HEK293 (cell line): ENCODE results near the gene TREX2.

Experiments
- CTCF ChIA-PET: fragments of 350-600 bp; formaldehyde crosslinking; extraction: SDS; loops from one replicate; lab custom pipeline; 2021; ENCODE audit warnings: antibody characterized with exemption; lab: Yijun Ruan, JAX
- POLR2A ChIA-PET: fragments of 300-600 bp; formaldehyde crosslinking; extraction: SDS; loops from one replicate; lab custom pipeline; 2020; ENCODE audit warnings: antibody characterized with exemption, inconsistent platforms; lab: Yijun Ruan, JAX
- H3K27ac ChIP-seq: fragments of 200-500 bp; sonication (Bioruptor generic); 2 replicates; pipeline ENCODE4 v1.5.1; 2014; ENCODE audit warnings: low read depth, low read length, control low read depth, inconsistent platforms; ENCODE audit errors: extremely low read depth
- H3K36me3 ChIP-seq, 2 experiments: fragments of 200-500 bp in 1 of 2; sonication (Bioruptor generic) in 1 of 2; 1 replicate in 1 of 2; 2 replicates in 1 of 2; pipeline ENCODE4 v1.5.1; 2014 to 2017; ENCODE audit warnings: inconsistent platforms in 2 of 2, low read length in 2 of 2; ENCODE audit not compliant: control insufficient read depth in 2 of 2, insufficient read depth in 1 of 2
- H3K4me1 ChIP-seq: fragments of 200-500 bp; sonication (Bioruptor generic); 2 replicates; pipeline ENCODE4 v1.5.1; 2014; ENCODE audit warnings: mild to moderate bottlenecking, low read length, inconsistent platforms; ENCODE audit not compliant: control insufficient read depth, insufficient read depth
- H3K4me3 ChIP-seq: 2 replicates; pipeline ENCODE4 v1.5.1; 2011; ENCODE audit warnings: low read depth, mild to moderate bottlenecking, control low read depth, low read length, moderate library complexity
- H3K9me3 ChIP-seq: fragments of 200-500 bp; sonication (Bioruptor generic); 2 replicates; pipeline ENCODE4 v1.5.1; 2014; ENCODE audit warnings: low read depth, low read length, inconsistent platforms; ENCODE audit not compliant: control insufficient read depth, insufficient read depth
- BCL11A ChIP-seq: fragments of 450-650 bp; formaldehyde crosslinking; IDR thresholded peaks from 2 replicates; pipeline ENCODE4 v1.5.1; 2016; ENCODE audit warnings: low read depth, missing biosample characterization, missing genetic modification characterization
- BCL11B ChIP-seq: fragments of 450-650 bp; formaldehyde crosslinking; IDR thresholded peaks from 2 replicates; pipeline ENCODE4 v1.5.1; 2016; ENCODE audit warnings: low read depth, missing biosample characterization, missing genetic modification characterization
- EGR2 ChIP-seq: fragments of 450-650 bp; formaldehyde crosslinking; IDR thresholded peaks from 2 replicates; pipeline ENCODE4 v1.5.1; 2016; ENCODE audit warnings: low read depth, missing biosample characterization, missing genetic modification characterization
- KLF7 ChIP-seq: fragments of 450-650 bp; formaldehyde crosslinking; IDR thresholded peaks from 2 replicates; pipeline ENCODE4 v1.5.1; 2016; ENCODE audit warnings: missing biosample characterization, missing genetic modification characterization, borderline replicate concordance
- SCRT2 ChIP-seq: fragments of 450-650 bp; formaldehyde crosslinking; IDR thresholded peaks from 2 replicates; pipeline ENCODE4 v1.5.1; 2016; ENCODE audit warnings: missing biosample characterization, missing genetic modification characterization
- ZBTB1 ChIP-seq: fragments of 450-650 bp; formaldehyde crosslinking; IDR thresholded peaks from 2 replicates; pipeline ENCODE4 v1.5.1; 2016; ENCODE audit warnings: missing biosample characterization, missing genetic modification characterization
- ZBTB21 ChIP-seq: fragments of 450-650 bp; formaldehyde crosslinking; IDR thresholded peaks from 2 replicates; pipeline ENCODE4 v1.5.1; 2017; ENCODE audit warnings: missing biosample characterization, missing genetic modification characterization
- ZFHX2 ChIP-seq: fragments of 450-650 bp; formaldehyde crosslinking; conservative IDR thresholded peaks from 2 replicates; pipeline ENCODE4 v1.5.1; 2016; ENCODE audit warnings: missing biosample characterization, missing genetic modification characterization
- ZFP41 ChIP-seq: fragments of 450-650 bp; formaldehyde crosslinking; IDR thresholded peaks from 2 replicates; pipeline ENCODE4 v1.5.1; 2016; ENCODE audit warnings: missing biosample characterization, missing genetic modification characterization, borderline replicate concordance
- ZFP69B ChIP-seq: fragments of 450-650 bp; formaldehyde crosslinking; IDR thresholded peaks from 2 replicates; pipeline ENCODE4 v1.5.1; 2016; ENCODE audit warnings: missing biosample characterization, missing genetic modification characterization
- ZIC2 ChIP-seq: fragments of 450-650 bp; formaldehyde crosslinking; IDR thresholded peaks from 2 replicates; pipeline ENCODE4 v1.5.1; 2016; ENCODE audit warnings: missing biosample characterization, missing genetic modification characterization
- ZNF19 ChIP-seq: fragments of 450-650 bp; formaldehyde crosslinking; IDR thresholded peaks from 2 replicates; pipeline ENCODE4; 2016; ENCODE audit warnings: missing biosample characterization, missing genetic modification characterization, low read depth
- ZNF324 ChIP-seq: fragments of 450-650 bp; formaldehyde crosslinking; IDR thresholded peaks from 2 replicates; pipeline ENCODE4 v1.5.1; 2016; ENCODE audit warnings: missing biosample characterization, missing genetic modification characterization
- ZNF350 ChIP-seq: fragments of 450-650 bp; formaldehyde crosslinking; IDR thresholded peaks from 2 replicates; pipeline ENCODE4 v1.5.0; 2017; ENCODE audit warnings: missing biosample characterization, mild to moderate bottlenecking, missing genetic modification characterization
- ZNF48 ChIP-seq: fragments of 450-650 bp; formaldehyde crosslinking; IDR thresholded peaks from 2 replicates; pipeline ENCODE4 v1.5.1; 2016; ENCODE audit warnings: missing biosample characterization, missing genetic modification characterization
- ZNF837 ChIP-seq: fragments of 450-650 bp; formaldehyde crosslinking; IDR thresholded peaks from 2 replicates; pipeline ENCODE4 v1.5.1; 2016; ENCODE audit warnings: missing biosample characterization, missing genetic modification characterization
- TF ChIP-seq, protein P1 (sequence below): fragments of 450-650 bp; formaldehyde crosslinking; IDR thresholded peaks from 2 replicates; pipeline ENCODE4 v1.5.1; 2016; ENCODE audit warnings: missing biosample characterization, missing genetic modification characterization
- TF ChIP-seq, protein P2 (sequence below): fragments of 450-650 bp; formaldehyde crosslinking; IDR thresholded peaks from 2 replicates; pipeline ENCODE4 v1.5.1; 2017; ENCODE audit warnings: missing biosample characterization, missing genetic modification characterization
- TF ChIP-seq, protein P3 (sequence below): fragments of 450-650 bp; formaldehyde crosslinking; IDR thresholded peaks from 2 replicates; pipeline ENCODE4 v1.5.1; 2016; ENCODE audit warnings: missing biosample characterization, missing genetic modification characterization
- TF ChIP-seq, protein P4 (sequence below): fragments of 450-650 bp; formaldehyde crosslinking; IDR thresholded peaks from 2 replicates; pipeline ENCODE4 v1.5.1; 2016; ENCODE audit warnings: missing biosample characterization, missing genetic modification characterization, low read depth

The TREX2 gene

DNA sequence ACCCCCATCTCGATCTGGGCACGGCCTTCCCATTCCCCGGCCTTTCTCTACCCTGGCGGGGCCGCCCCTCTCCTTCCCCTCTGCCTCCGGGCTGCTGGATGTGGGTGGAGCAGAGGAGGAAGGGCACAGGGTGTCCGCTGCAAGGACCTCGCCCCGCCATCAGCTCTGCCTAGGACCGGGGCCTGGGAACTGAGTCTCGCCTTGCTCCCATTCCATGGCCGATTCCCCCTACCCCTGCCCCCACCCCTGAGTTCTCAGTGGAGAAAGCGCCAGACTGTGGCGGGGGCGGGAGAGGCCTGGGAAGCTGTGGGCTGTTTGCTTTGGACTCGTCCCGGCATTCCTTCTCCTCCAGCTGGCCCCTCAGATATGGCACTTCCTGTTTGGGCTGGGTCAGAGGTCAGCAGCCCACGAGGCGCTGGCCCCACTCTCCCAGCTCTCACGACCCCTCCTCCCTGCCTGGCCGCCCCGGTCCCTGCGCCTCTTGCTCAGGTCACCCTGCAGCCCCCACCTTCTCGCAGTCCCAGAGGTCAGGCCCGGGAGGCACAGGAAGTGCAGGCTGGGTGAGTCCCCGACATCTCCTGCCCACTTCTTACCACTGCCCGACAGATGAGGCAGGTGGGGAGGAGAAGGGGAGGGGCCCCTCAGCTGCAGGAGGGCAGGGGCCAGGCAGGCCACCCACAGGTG is 42.5 kb upstream of the TREX2 start:
- TF ChIP-seq ZIC2 (peak; percentile 41; the same call in 1 of the 2 replicates), ZFHX2 (tag by site-specific recombination) (peak; percentile 67), ZFP69B (no peak), EGR2 (peak; percentile 53)
- TF ChIP-seq, protein P1, sequence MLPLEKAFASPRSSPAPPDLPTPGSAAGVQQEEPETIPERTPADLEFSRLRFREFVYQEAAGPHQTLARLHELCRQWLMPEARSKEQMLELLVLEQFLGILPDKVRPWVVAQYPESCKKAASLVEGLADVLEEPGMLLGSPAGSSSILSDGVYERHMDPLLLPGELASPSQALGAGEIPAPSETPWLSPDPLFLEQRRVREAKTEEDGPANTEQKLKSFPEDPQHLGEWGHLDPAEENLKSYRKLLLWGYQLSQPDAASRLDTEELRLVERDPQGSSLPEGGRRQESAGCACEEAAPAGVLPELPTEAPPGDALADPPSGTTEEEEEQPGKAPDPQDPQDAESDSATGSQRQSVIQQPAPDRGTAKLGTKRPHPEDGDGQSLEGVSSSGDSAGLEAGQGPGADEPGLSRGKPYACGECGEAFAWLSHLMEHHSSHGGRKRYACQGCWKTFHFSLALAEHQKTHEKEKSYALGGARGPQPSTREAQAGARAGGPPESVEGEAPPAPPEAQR: no peak
- Histone ChIP-seq H3K4me3 (no peak overlapping the region), H3K36me3 (no peaks in the 10 kb centered on the region), H3K9me3 (no peaks in the 10 kb centered on the region), H3K27ac (no peak overlapping the region), H3K4me1 (no peaks in the 10 kb centered on the region)
- ChIA-PET POLR2A (no interaction called here), CTCF (interaction anchor here (5.3 kb wide), 1 partner anchor 18 kb away, joined by 30 read pairs; no protein-coding TSS in a partner anchor)

DNA sequence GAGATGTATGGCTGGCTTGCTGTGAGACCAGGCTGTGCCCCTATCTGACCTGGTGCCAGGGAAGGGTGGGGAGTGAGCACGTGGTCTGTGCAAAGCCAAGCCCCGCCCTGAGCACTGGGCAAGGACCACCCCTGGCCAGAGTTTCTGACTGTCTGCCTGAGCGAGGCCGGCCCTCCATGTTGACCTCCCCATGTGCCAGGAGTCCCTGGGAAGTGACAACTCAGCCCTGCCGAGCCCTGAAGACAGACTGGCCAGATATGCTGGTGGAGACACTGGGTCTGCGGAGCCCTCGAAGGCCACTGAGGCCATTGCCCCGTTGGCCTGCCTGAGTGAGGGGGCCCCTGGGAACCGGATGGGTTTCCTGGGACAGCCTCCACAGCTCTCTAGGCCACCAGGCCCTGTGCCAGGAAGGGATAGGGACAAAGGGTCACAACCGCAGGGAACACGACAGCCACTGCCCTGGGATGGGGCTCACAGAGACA is 41.8 kb upstream of the TREX2 start:
- TF ChIP-seq, protein P2, sequence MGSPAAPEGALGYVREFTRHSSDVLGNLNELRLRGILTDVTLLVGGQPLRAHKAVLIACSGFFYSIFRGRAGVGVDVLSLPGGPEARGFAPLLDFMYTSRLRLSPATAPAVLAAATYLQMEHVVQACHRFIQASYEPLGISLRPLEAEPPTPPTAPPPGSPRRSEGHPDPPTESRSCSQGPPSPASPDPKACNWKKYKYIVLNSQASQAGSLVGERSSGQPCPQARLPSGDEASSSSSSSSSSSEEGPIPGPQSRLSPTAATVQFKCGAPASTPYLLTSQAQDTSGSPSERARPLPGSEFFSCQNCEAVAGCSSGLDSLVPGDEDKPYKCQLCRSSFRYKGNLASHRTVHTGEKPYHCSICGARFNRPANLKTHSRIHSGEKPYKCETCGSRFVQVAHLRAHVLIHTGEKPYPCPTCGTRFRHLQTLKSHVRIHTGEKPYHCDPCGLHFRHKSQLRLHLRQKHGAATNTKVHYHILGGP: no peak
- TF ChIP-seq, protein P3, sequence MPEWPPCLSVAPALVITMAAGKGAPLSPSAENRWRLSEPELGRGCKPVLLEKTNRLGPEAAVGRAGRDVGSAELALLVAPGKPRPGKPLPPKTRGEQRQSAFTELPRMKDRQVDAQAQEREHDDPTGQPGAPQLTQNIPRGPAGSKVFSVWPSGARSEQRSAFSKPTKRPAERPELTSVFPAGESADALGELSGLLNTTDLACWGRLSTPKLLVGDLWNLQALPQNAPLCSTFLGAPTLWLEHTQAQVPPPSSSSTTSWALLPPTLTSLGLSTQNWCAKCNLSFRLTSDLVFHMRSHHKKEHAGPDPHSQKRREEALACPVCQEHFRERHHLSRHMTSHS (tag by site-specific recombination): no peak
- TF ChIP-seq BCL11B (tag by site-specific recombination): no peak
- TF ChIP-seq ZNF837: no peak
- TF ChIP-seq, protein P4, sequence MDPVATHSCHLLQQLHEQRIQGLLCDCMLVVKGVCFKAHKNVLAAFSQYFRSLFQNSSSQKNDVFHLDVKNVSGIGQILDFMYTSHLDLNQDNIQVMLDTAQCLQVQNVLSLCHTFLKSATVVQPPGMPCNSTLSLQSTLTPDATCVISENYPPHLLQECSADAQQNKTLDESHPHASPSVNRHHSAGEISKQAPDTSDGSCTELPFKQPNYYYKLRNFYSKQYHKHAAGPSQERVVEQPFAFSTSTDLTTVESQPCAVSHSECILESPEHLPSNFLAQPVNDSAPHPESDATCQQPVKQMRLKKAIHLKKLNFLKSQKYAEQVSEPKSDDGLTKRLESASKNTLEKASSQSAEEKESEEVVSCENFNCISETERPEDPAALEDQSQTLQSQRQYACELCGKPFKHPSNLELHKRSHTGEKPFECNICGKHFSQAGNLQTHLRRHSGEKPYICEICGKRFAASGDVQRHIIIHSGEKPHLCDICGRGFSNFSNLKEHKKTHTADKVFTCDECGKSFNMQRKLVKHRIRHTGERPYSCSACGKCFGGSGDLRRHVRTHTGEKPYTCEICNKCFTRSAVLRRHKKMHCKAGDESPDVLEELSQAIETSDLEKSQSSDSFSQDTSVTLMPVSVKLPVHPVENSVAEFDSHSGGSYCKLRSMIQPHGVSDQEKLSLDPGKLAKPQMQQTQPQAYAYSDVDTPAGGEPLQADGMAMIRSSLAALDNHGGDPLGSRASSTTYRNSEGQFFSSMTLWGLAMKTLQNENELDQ (tag by site-specific recombination): no peak
- TF ChIP-seq ZBTB1: no peak
- TF ChIP-seq ZFP41: no peak
- TF ChIP-seq ZNF19 (tag by site-specific recombination): no peak
- TF ChIP-seq KLF7 (tag by site-specific recombination): no peak
- TF ChIP-seq SCRT2 (tag by site-specific recombination): no peak
- TF ChIP-seq ZBTB21 (tag by site-specific recombination): no peak
- TF ChIP-seq ZNF350: no peak
- no peak for TF ChIP-seq ZNF324 (tag by site-specific recombination)
- no peak for TF ChIP-seq BCL11A
- TF ChIP-seq ZNF48 (tag by site-specific recombination): no peak
- Histone ChIP-seq H3K36me3 (no peaks in the 10 kb centered on the region), H3K4me3 (no peak overlapping the region), H3K27ac (no peak overlapping the region), H3K9me3 (no peaks in the 10 kb centered on the region), H3K4me1 (no peaks in the 10 kb centered on the region)
- ChIA-PET CTCF (no interaction called here), POLR2A (no interaction called here)
